Right forelimb (tissue), 1 donor: ENCODE measurements around the gene ARID3B.
"Not testable (repeated sequence)": the region's sequence is repeated elsewhere in the genome, so short reads cannot be mapped to it uniquely, and the experiment has no call there.

Experiments
- DNase-seq: peaks from one replicate; pipeline ENCODE4 v3.0.0-alpha.2; 2018

The ARID3B gene

DNA sequence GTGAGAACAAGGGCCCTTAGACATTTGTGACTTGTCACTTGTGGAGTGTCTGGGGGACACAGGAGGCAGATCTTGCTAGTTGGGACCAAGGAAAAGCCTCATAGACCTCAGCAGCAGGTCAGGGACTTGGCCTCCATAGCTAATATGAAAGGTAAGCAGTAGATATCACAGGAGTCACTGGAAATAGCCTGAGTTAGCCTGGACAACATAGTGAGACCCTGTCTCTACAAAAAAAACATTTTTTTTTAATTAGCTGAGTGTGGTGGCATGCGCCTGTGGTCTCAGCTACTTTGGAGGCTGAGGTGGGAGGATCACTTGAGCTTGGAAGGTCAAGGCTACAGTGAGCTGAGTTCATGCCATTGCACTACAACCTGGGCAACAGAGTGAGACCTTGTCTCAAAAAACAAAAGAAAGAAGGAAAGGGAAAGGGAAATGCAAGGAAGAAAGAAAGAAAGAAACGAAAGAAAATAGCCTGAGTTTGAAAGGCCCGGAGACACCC lies 37.5 kb downstream of the ARID3B start:
- DNase-seq, result no peak

GRCh38 chr15:74579001-74579400 lies 38.0 kb downstream of the ARID3B start:
- DNase-seq, result no peak

DNA sequence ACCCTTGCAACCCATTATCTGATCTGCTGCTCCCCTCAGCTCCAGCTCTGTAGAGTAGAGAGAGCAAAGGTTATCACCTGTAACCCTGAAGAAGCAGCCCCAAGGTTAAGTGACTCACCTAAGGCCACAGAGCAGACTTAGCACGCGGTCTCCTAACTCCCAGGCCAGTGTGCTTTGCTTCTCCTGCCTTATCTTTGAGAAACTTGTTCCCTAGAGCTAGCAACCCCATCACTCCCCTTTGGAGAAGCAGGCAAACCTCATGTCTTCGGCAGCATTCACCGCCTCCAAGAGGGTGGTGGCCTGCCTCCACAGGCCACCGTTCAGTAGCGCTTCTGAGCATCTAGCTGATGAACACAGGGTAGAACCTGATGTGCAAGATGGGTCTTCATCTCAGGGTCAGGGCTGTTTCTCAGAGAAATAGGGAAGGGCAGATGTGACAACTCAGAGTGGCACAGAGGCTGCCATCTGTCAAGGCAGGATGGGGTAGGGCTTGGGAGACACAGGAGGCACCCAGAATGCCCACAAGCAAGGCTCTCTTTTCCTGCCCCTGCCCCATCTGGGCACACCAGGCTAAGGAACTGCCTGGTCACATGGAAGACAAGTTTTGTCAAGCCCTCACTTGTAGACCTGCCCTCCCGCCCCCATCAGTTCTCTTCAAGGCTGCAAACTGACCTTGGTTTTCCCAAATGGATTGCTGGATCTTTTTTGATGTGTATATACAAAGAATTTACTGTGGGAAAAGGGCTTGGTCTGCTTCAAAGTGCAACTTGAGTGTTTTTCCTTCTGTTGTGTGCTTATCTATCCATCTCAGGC lies 39.7 kb downstream of the ARID3B start:
- DNase-seq, result no peak

GRCh38 chr15:74584204-74584603 lies 43.2 kb downstream of the ARID3B start:
- no peak for DNase-seq

DNA sequence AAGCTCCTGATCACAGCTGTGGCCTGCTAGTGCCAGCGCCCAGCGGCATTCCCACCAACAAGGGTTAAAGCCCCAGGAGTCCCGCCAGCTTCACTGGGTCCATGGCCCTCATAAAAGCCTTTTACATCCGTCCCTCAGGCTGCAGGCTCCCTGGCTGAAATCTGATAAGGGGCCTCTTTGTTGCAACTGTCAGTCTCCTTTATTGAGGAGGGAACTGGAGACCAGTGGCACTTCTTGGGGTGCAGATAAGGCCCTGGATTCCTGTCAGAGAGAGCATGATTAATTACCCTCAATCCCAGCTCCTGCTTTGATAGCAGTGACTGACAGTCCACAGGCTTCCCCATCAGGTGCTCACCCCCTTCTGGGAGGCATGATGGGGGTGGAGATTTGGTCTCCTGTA lies 43.8 kb downstream of the ARID3B start:
- no peak for DNase-seq

DNA sequence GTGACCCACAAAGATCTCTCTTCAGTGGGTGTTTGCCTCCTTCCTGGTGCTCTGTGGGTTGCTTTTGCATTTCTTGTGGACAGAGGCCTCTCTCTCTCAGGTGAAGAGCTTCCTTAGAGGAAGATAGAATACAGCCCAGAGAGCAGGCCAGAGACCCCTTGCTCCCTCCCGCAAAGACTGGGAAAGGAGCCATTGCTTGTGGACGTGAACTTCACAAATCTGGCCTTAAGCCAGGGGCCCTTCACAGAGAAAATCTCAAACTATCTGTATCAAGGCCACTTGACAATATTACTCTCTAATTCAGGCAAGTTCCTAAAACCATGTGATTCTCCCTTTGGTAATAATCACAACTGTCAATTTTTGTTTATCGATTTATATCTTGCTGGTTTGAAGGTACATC lies 44.2 kb downstream of the ARID3B start:
- DNase-seq, result no peak

DNA sequence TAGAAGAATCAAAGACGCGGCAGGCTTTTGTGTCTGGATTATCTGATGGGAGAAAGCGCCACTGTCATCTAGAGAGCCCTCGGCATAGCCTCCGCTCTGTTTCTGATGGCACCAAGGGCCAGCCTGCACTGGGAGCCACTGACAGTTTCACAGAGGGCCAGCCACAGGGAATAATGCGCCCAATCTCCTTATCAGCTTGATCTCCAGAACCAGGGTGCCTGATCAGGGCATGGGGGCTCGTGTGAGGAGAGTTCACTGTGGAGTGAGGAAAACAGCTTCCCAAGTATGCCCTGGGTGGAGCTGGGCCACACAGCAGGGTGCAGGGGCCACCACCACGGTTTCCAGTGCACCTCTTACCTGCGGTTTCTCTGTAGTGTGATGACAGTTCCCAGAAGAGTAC lies 44.8 kb downstream of the ARID3B start:
- DNase-seq, result no peak

DNA sequence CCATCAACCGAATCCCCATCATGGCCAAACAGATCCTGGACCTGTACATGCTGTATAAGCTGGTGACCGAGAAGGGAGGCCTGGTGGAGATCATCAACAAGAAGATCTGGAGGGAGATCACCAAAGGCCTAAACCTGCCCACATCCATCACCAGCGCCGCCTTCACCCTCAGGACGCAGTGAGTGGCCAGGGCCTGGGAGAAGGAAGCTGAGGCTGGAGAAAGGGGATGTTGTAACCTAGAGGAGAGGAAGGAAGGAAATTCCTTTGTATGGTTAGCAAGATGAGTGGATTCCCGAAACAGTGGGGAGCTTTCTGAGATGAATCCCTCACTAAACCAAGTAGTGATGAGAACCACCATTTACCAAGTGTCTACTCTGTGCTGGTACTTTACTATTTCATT lies 48.8 kb downstream of the ARID3B start:
- no peak for DNase-seq

- no peak for DNase-seq
Observed at GRCh38 chr15:74592222-74592621, 51.2 kb downstream of the ARID3B start.

GRCh38 chr15:74593122-74593521 lies 52.1 kb downstream of the ARID3B start:
- DNase-seq, result no peak

DNA sequence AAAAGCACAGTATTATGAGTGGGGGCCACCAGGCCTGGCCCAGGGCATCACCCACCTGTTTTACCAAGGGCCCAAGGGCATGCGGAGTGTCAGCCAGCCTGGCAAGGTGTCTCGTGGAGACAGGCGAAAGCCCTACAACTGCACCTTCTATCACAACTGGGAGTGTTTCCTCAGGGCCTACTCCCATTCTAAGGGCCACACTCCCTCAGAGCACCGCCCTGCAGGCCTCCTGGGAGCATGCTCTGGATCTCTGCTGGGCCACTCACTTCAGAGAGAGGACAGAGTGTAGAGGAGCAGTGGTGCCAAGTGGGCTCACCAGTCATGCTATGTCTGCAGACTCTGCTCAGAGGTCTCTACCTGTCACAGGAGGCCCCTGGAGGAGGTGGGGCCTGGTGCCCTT lies 53.4 kb downstream of the ARID3B start:
- no peak for DNase-seq

- no peak for DNase-seq
Observed at GRCh38 chr15:74595271-74595670, 54.3 kb downstream of the ARID3B start.

DNA sequence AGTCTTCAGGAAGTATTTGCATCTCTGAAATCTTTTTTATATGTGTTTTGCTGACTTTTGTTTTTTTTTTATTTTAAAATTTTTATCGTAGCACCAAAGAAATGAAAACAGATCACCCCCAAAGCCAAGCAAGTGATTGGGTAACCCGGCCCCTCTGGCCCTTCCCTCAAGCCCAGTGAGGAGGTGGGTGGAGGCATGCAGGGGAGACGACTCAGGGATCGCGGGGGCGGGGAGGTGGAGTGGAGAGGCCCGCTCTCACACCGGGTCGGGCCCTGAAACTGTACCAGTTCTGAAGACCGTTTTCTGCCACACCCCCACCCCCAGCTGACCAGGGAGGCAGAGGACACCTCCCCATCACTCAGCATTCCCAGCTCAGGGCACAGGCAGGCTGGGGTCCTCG lies 55.7 kb downstream of the ARID3B start:
- not testable (repeated sequence) for DNase-seq

- not testable (repeated sequence) for DNase-seq
Observed at GRCh38 chr15:74597146-74597705, 56.2 kb downstream of the ARID3B start.

GRCh38 chr15:74598126-74598842 lies 57.3 kb downstream of the ARID3B start:
- peak; percentile 96 for DNase-seq

DNA sequence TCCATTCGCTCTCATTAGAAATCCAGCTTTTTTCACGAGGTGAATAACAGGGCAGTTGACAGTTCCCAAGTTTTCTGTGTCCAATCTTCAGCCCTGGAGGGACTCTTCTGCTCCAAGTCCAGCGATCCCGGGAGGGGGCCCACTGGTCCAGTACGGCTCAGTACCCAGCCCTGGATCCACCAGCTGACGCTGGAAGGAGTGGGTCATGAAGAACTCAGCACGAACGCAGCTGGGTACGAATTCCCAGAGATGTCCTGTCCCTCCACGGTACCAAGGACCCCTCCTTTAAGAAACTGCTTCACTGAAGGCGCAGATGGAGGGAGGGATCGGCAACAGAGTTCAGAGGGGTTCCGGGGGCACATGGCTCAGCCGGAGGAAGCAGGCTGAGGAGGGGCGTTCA lies 58.1 kb downstream of the ARID3B start:
- peak; percentile 40 for DNase-seq

DNA sequence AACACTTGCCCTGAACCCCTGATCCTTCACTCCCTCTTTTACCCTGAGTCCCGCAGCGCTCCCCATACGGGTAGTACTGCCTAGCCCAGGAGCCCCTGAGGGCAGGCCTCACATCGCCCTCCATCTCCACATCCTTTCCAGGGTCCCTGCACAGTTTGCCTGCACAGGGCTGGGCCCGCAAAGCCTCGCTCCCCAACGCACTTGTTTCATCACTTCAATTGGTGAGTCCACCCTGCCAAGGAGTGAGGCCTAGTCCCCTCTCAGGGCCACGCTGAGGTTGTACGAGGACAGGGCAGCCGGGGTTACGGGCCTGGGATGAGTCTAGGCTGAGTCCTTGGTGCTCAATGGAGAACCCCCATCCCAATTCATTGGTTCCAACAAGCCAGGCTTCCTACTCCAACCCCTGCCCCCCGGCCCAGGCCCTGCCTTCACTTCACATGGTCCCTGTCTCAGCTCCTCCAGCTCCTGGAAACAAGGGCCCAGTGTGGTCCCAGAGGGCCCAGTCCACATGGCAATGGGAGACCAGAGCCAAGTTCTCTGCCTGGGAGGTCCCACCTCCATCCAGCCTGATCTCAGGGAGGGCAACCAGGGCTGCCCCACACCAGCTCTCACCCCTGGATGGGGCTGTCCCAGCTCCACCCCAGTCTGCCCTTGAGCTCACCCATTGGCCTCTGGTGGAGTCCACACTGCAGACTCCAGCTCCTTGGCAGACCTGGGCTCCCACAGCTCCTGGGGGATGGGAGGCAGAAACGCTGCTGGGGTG lies 62.2 kb downstream of the ARID3B start:
- DNase-seq, result no peak

GRCh38 chr15:74603789-74604705 lies 63.0 kb downstream of the ARID3B start:
- DNase-seq, result no peak

- no peak for DNase-seq
Observed at GRCh38 chr15:74604983-74605794, 64.2 kb downstream of the ARID3B start.

GRCh38 chr15:74605795-74606150 lies 64.8 kb downstream of the ARID3B start:
- no peak for DNase-seq

DNA sequence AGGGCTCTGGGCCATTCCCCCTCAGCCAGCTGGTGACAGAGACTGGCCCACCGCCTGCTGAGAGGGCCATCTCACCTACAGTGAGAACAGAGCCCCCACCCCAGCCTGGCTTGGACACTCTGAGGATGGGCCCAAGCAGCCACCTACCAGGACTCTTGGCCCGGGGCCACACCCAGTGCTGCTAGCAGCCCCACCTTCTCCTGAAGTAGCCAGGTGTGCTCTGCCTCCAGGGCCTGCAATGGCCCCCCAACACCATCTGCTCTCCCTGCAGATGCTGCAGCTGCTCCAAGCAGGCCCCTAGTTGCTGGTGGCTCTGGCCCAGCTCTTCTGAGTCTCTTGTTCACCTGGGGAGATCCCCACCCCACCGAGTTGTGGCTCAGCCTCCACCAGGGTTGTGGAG lies 67.8 kb downstream of the ARID3B start:
- no peak for DNase-seq
